Gastrocnemius medialis (tissue), 4 donors: ENCODE results near the gene UNC5C. TPM values are rescaled to one million over a fixed set of nuclear protein-coding genes. Genes with fewer than 3 reads are reported as not detected.

Experiments used
- ATAC-seq, 2 donors: fragments of 150-250 bp; one replicate each; pipeline ENCODE4 v1.9.1; 2016
- DNase-seq, 2 donors: peaks; one replicate each; pipeline ENCODE4 v3.0.0-alpha.2; 2019
- H3K27ac ChIP-seq, 4 donors: fragments of 200-600 bp; sonication (generic); 1 replicate in 1 of 4; 2 replicates in 3 of 4; pipeline ENCODE4 v1.5.1; 2016 to 2018; ENCODE audit warnings: mild to moderate bottlenecking in 2 of 4, moderate library complexity in 1 of 4
- H3K27me3 ChIP-seq, 3 donors: fragments of 200-600 bp; sonication (generic) in 2 of 3; 1 replicate in 1 of 3; 2 replicates in 2 of 3; pipeline versions ENCODE4 v1.5.1 to v1.6.0; 2016 to 2019; ENCODE audit warnings: mild to moderate bottlenecking in 1 of 3, moderate library complexity in 1 of 3
- H3K36me3 ChIP-seq, 2 donors: fragments of 200-600 bp; sonication (generic) in 1 of 2; one replicate each; pipeline ENCODE4 v1.5.1; 2017 to 2018
- H3K4me1 ChIP-seq, 2 donors: fragments of 200-600 bp; sonication (generic) in 1 of 2; one replicate each; pipeline ENCODE4 v1.5.1; 2016 to 2017; ENCODE audit warnings: mild to moderate bottlenecking in 2 of 2
- H3K4me3 ChIP-seq, 4 donors: fragments of 200-600 bp; sonication (generic) in 3 of 4; 1 replicate in 1 of 4; 2 replicates in 3 of 4; pipeline ENCODE4 v1.5.1; 2016 to 2019; ENCODE audit warnings: mild to moderate bottlenecking in 2 of 4
- H3K9me3 ChIP-seq, 3 donors: fragments of 200-600 bp; sonication (generic) in 2 of 3; 1 replicate in 1 of 3; 2 replicates in 2 of 3; pipeline ENCODE4 v1.5.1; 2016 to 2019
- POLR2A ChIP-seq, 2 donors: fragments of 450-650 bp; IDR thresholded peaks; one replicate each; pipeline ENCODE4 v1.6.1; 2017; ENCODE audit warnings: antibody characterized with exemption in 2 of 2, mild to moderate bottlenecking in 2 of 2, moderate library complexity in 2 of 2
- in situ Hi-C, 4 donors: fragments of 200-750 bp; cut with MboI; loops; one replicate each; pipeline versions ENCODE4 v1.15.0 to v1.8.0; 2017; ENCODE audit warnings: low sequenced_read_pairs in 4 of 4
- intact Hi-C: fragments of 100-400 bp; cut with DNase I; formaldehyde crosslinking; loops from one replicate; pipeline ENCODE4 v1.15.1; 2023; ENCODE audit warnings: low total_unique reads
- total RNA-seq, 4 donors: library from RNA; depleted of rRNA; stranded (reverse); fragments of >200 nt; gene quantifications; one replicate each; pipeline versions ENCODE4 v1.1.0 to v1.2.3, GENCODE V29; 2016
- TF ChIP-seq, protein P1 (sequence below), 5 experiments: fragments of 450-650 bp in 3 of 5; fragments of 200-600 bp in 2 of 5; sonication (generic) in 2 of 5; IDR thresholded peaks in 4 of 5; conservative IDR thresholded peaks in 1 of 5; 1 replicate in 4 of 5; 2 replicates in 1 of 5; pipeline ENCODE4 v1.5.1; 2016 to 2019; ENCODE audit warnings: antibody characterized with exemption in 5 of 5, mild to moderate bottlenecking in 3 of 5, moderate library complexity in 3 of 5

Gene UNC5C
- total RNA-seq, 4 donors from 2014 or later: 0.07 to 0.33 (median 0.23) TPM; not detected in 1

DNA sequence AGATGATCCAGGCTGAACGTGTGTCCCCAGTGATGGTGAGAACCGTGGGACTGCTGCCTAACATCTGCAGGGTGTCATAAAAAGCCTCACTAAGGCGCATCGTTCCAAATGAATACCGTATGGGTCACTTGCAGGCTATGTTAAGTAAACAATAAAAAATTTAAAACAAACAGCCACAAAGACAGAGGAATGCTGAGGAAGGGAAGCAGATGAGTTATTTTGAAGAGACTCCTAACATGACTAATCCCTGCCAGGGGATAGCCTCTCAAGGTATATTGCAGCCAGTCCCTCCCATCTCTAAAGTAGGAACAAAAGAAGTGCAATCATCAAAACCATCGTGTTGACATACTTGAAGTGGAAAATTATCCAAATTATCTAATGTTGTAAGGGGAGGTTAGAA, 83.8 kb downstream of the UNC5C start:
- Histone ChIP-seq H3K27ac (no peak overlapping the region), H3K4me1 (no peaks in the 10 kb centered on the region), H3K9me3 (no peaks in the 10 kb centered on the region), H3K27me3 (no peaks in the 10 kb centered on the region), H3K36me3 (no peaks in the 10 kb centered on the region), H3K4me3 (no peak overlapping the region)
- no peak for DNase-seq
- no peak for TF ChIP-seq POLR2A (IDR thresholded peaks at IDR 0.05)
- TF ChIP-seq, protein P1, sequence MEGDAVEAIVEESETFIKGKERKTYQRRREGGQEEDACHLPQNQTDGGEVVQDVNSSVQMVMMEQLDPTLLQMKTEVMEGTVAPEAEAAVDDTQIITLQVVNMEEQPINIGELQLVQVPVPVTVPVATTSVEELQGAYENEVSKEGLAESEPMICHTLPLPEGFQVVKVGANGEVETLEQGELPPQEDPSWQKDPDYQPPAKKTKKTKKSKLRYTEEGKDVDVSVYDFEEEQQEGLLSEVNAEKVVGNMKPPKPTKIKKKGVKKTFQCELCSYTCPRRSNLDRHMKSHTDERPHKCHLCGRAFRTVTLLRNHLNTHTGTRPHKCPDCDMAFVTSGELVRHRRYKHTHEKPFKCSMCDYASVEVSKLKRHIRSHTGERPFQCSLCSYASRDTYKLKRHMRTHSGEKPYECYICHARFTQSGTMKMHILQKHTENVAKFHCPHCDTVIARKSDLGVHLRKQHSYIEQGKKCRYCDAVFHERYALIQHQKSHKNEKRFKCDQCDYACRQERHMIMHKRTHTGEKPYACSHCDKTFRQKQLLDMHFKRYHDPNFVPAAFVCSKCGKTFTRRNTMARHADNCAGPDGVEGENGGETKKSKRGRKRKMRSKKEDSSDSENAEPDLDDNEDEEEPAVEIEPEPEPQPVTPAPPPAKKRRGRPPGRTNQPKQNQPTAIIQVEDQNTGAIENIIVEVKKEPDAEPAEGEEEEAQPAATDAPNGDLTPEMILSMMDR (IDR thresholded peaks at IDR 0.05 in 4 of 5, conservative IDR thresholded peaks at IDR 0.05 in 1 of 5): no peak
- no peak for ATAC-seq
- in situ Hi-C loops: no loop called here
- intact Hi-C loops: no loop called here

DNA sequence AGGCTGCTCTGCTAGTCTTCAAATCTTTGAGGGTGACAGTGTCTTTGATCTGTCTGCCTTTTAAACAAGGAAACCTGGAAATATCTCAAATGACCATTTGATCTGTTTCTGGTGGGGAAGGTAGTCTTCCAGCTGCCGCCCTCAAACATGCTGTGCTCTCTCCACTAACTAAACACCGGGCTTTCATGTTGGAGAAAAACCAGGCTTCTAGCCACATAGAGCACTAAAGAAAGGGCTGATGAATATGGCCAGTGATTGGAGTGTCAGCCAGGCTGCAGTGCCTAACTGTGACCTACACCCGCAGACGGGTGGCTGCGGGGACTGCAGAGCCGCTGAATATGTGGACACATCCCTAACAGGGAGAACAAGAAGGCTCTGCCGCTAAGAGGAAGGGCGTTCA, 85.9 kb downstream of the UNC5C start:
- DNase-seq: no peak
- Histone ChIP-seq H3K36me3 (no peaks in the 10 kb centered on the region), H3K4me3 (no peak overlapping the region), H3K27ac (no peak overlapping the region), H3K4me1 (no peaks in the 10 kb centered on the region), H3K9me3 (no peaks in the 10 kb centered on the region), H3K27me3 (no peaks in the 10 kb centered on the region)
- in situ Hi-C loops (no loop called here), intact Hi-C loops (no loop called here)
- TF ChIP-seq POLR2A (IDR thresholded peaks at IDR 0.05): no peak
- TF ChIP-seq, protein P1 (IDR thresholded peaks at IDR 0.05 in 4 of 5, conservative IDR thresholded peaks at IDR 0.05 in 1 of 5): no peak
- no peak for ATAC-seq

DNA sequence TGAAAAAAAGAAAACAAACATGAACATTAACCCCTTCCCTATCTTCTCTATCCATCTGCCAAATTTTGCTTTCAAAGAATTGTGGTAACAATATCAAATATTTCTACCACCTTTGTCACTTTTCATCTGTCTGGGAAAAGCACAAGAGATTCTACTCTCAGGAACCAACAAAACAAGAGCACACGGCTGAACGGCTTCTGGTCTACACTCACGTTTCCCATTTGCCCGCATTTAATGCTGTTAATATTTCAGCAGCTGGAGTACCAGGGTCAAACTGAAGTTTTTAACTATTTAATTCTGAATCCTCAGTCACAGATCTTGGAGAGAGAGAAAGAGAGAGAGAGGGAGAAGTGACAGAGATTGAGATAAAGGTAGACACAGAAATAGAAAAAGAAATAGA, 91.4 kb downstream of the UNC5C start:
- intact Hi-C loops (no loop called here), in situ Hi-C loops (no loop called here)
- Histone ChIP-seq H3K4me3 (no peak overlapping the region), H3K9me3 (no peaks in the 10 kb centered on the region), H3K4me1 (no peaks in the 10 kb centered on the region), H3K36me3 (no peaks in the 10 kb centered on the region), H3K27me3 (no peaks in the 10 kb centered on the region), H3K27ac (no peak overlapping the region)
- TF ChIP-seq, protein P1 (IDR thresholded peaks at IDR 0.05 in 4 of 5, conservative IDR thresholded peaks at IDR 0.05 in 1 of 5): no peak
- TF ChIP-seq POLR2A (IDR thresholded peaks at IDR 0.05): no peak
- DNase-seq: no peak
- ATAC-seq: no peak

DNA sequence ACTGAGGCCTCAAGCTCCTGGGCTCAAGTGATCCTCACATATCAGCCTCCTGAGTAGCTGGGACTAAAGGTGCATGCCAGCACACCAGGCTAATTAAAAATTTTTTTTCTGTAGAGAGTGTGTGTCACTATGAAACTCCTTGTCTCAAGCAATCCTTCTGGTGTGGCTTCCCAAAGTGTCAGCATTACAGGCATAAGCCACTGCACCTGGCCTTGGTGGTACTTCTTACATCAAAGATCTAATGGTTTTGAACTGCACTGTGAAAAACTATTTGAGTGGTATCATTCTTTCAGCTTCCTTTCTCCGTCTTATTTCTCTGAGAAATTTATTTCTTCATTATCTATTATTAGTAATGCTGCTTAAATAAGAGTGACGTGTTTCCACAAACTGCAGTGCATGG, 98.5 kb downstream of the UNC5C start:
- ATAC-seq (no peak), DNase-seq (no peak)
- TF ChIP-seq, protein P1 (IDR thresholded peaks at IDR 0.05 in 4 of 5, conservative IDR thresholded peaks at IDR 0.05 in 1 of 5): no peak
- TF ChIP-seq POLR2A (IDR thresholded peaks at IDR 0.05): no peak
- intact Hi-C loops: no loop called here
- H3K36me3 ChIP-seq: no peaks in the 10 kb centered on the region
- no peaks in the 10 kb centered on the region for H3K4me1 ChIP-seq
- no peaks in the 10 kb centered on the region for H3K9me3 ChIP-seq
- H3K27ac ChIP-seq: no peak overlapping the region
- H3K4me3 ChIP-seq: no peak overlapping the region
- no peaks in the 10 kb centered on the region for H3K27me3 ChIP-seq
- in situ Hi-C loops: no loop called here

DNA sequence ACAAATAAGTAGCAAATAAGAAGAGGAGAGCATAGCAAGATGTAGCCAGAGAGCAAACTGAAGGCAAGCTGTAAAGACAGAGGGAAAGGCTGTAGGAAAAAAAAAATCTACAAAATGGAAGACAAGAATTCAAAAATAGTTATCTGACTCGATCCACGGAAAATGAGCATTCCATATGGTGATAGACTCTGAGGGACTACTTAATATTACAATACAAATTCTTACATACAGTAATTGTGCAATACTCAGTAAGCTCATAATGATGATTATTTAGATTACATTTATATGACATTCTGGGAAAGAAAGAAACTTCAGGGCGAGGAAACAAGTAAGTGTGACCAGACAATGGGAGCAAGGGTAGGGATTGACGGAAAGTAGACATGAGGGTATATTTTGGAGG, 102.6 kb downstream of the UNC5C start:
- intact Hi-C loops: no loop called here
- no peak overlapping the region for H3K4me3 ChIP-seq
- DNase-seq (no peak), ATAC-seq (no peak)
- no peaks in the 10 kb centered on the region for H3K9me3 ChIP-seq
- no peaks in the 10 kb centered on the region for H3K36me3 ChIP-seq
- no peak overlapping the region for H3K27ac ChIP-seq
- H3K4me1 ChIP-seq: no peaks in the 10 kb centered on the region
- H3K27me3 ChIP-seq: no peaks in the 10 kb centered on the region
- in situ Hi-C loops: no loop called here
- TF ChIP-seq, protein P1 (IDR thresholded peaks at IDR 0.05 in 4 of 5, conservative IDR thresholded peaks at IDR 0.05 in 1 of 5): no peak
- TF ChIP-seq POLR2A (IDR thresholded peaks at IDR 0.05): no peak
